ENCODE results near the gene SPOCD1. TPM values are rescaled to one million over a fixed set of nuclear protein-coding genes. Genes with fewer than 3 reads are reported as not detected.

The SPOCD1 gene
- total and polyA plus RNA-seq, 2 of the 4 experiments (the other 2 are of a cell fraction): 59.7 to 132 TPM

GRCh38 chr1:31752952-31753475 is 62.8 kb downstream of the SPOCD1 start:
- Histone ChIP-seq H2BK120ac (ENCODE audit: low read depth, low read length) (no peak overlapping the region), H3K27ac (ENCODE audit: insufficient read depth, low read length) (no peak overlapping the region), H2AFZ (replicated peaks; ENCODE audit: low read length, poor library complexity) (no peak overlapping the region), H3K56ac (ENCODE audit: extremely low read depth, insufficient read depth, low read length) (no peak overlapping the region), H3K9me3 (ENCODE audit: control insufficient read depth, insufficient read depth, low read length) (no peaks in the 10 kb centered on the region), H4K5ac (ENCODE audit: low read depth, low read length) (no peak overlapping the region), H3K14ac (replicated peaks; ENCODE audit: low read depth, low read length) (no peak overlapping the region; the same call in 1 of the 2 replicates), H3K4me2 (ENCODE audit: low read depth, low read length) (no peak overlapping the region), H4K8ac (ENCODE audit: low read depth in 2 of 2, low read length in 2 of 2) (no peak overlapping the region), H3K27me3 (ENCODE audit: control insufficient read depth, insufficient read depth, low read length) (no peaks in the 10 kb centered on the region), H2BK20ac (ENCODE audit: low read depth, low read length) (no peak overlapping the region), H3K18ac (ENCODE audit: low read depth, low read length) (no peak overlapping the region), H2BK5ac (ENCODE audit: low read depth, low read length, poor library complexity, severe bottlenecking) (no peak overlapping the region), H3K36me3 (ENCODE audit: control insufficient read depth, insufficient read depth, low read length) (no peaks in the 10 kb centered on the region), H2AK9ac (replicated peaks; ENCODE audit: low read depth, low read length, poor library complexity) (peak overlapping the region; percentile 48), H3K4me3 (ENCODE audit: insufficient read depth, low read depth, low read length) (no peak overlapping the region), H4K20me1 (ENCODE audit: insufficient read depth, low read length) (peaks cover 26% of the 10 kb centered on the region), H3K4me1 (ENCODE audit: control insufficient read depth, insufficient read depth, low read length) (peaks cover 29% of the 10 kb centered on the region), H2BK15ac (ENCODE audit: low read depth, low read length) (no peak overlapping the region), H2AK5ac (ENCODE audit: low read depth, low read length) (0 out of 2 replicates have a peak overlapping the region, but pooled peaks have one; percentile 47), H3K79me1 (ENCODE audit: low read depth in 1 of 2, low read length in 2 of 2) (peaks cover 0 to 3% of the 10 kb centered on the region in 2 experiments; a peak in 1 of 4 replicates), H3K9me1 (ENCODE audit: insufficient read depth, low read length) (peaks cover 7% of the 10 kb centered on the region; the same call in 1 of the 2 replicates), H3K4ac (ENCODE audit: low read depth, low read length) (peak overlapping the region; percentile 18; the same call in 1 of the 2 replicates), H3K9ac (ENCODE audit: low read depth, low read length) (no peak overlapping the region), H3K23ac (ENCODE audit: low read depth, low read length) (no peak overlapping the region), H4K91ac (ENCODE audit: insufficient read depth, low read depth, low read length) (no peak overlapping the region)
- no TSS peak for BruUV-seq (replicated peaks)
- dilution Hi-C loops (cut with HindIII; ENCODE audit: low sequenced_read_pairs, unreplicated experiment) (no loop called here), intact Hi-C loops (cut with micrococcal nuclease) (no loop called here), in situ Hi-C loops (cut with MboI; ENCODE audit: low sequenced_read_pairs) (no loop called here)
- ATAC-seq (ENCODE audit: low read depth): no peak
- DNase-seq: no peak
- CTCF ChIA-PET: no interaction called here
- TF ChIP-seq RFX5 (IDR thresholded peaks at IDR 0.05; ENCODE audit: low read depth, low read length): no peak
- no peak for TF ChIP-seq MAZ (IDR thresholded peaks at IDR 0.05; ENCODE audit: borderline replicate concordance, low read depth, low read length)
- TF ChIP-seq BHLHE40 (IDR thresholded peaks at IDR 0.05; ENCODE audit: low read depth, low read length): no peak
- TF ChIP-seq RCOR1 (IDR thresholded peaks at IDR 0.05; ENCODE audit: insufficient replicate concordance, low read length): no peak
- TF ChIP-seq NFE2L2 (IDR thresholded peaks at IDR 0.05; ENCODE audit: low read depth, low read length): no peak
- no peak for TF ChIP-seq MAFK (IDR thresholded peaks at IDR 0.05; ENCODE audit: low read depth, low read length)
- no peak for TF ChIP-seq FOS (IDR thresholded peaks at IDR 0.05; ENCODE audit: low read depth, low read length)
- TF ChIP-seq CTCF (conservative IDR thresholded peaks at IDR 0.05; ENCODE audit: low read depth, low read length): no peak
- no peak for TF ChIP-seq USF2 (IDR thresholded peaks at IDR 0.05; ENCODE audit: low read depth, low read length)
- no peak for TF ChIP-seq SMC3 (IDR thresholded peaks at IDR 0.05; ENCODE audit: low read depth, low read length)
- no peak for TF ChIP-seq CHD1 (IDR thresholded peaks at IDR 0.05; ENCODE audit: low read depth, low read length)
- no peak for TF ChIP-seq POLR2A (IDR thresholded peaks at IDR 0.05; ENCODE audit: low read depth, low read length)
- TF ChIP-seq CEBPB (IDR thresholded peaks at IDR 0.05; ENCODE audit: low read depth, low read length): no peak
- TF ChIP-seq ELK1 (IDR thresholded peaks at IDR 0.05; ENCODE audit: borderline replicate concordance, low read depth, low read length): no peak
- no peak for TF ChIP-seq MXI1 (IDR thresholded peaks at IDR 0.05; ENCODE audit: borderline replicate concordance, low read depth, low read length)
- TF ChIP-seq RAD21 (IDR thresholded peaks at IDR 0.05; ENCODE audit: low read length): no peak
- POLR2A ChIA-PET (ENCODE audit: unreplicated experiment): no interaction called here
- 84% methylated on average over 4 of the region's 12 CpGs; no CpG with 5 or more reads in 1 of the 2 experiments for WGBS, 2 experiments (ENCODE audit: extremely low coverage in 2 of 2, insufficient read length in 1 of 2)
